ENCODE measurements around the gene FOXB1. TPM values are rescaled to one million over a fixed set of nuclear protein-coding genes. Genes with fewer than 3 reads are reported as not detected.

The FOXB1 gene
- total RNA-seq, 1 experiment from 2014 or later: not detected

GRCh38 chr15:59994526-59994887 lies 9.6 kb upstream of the FOXB1 start:
- no peak overlapping the region for H3K27ac ChIP-seq
- peaks cover 7% of the 10 kb centered on the region for H3K4me1 ChIP-seq (replicated peaks)
- H3K4me3 ChIP-seq: no peak overlapping the region
- no peak for DNase-seq (ENCODE audit: low read depth in 1 of 2, low spot score in 2 of 2)
- peaks cover 70% of the 10 kb centered on the region for H3K27me3 ChIP-seq (replicated peaks)
- H3K36me3 ChIP-seq: no peaks in the 10 kb centered on the region
- H3K9me3 ChIP-seq (replicated peaks): no peaks in the 10 kb centered on the region

- Histone ChIP-seq H3K36me3 (no peaks in the 10 kb centered on the region), H3K27ac (no peak overlapping the region), H3K27me3 (replicated peaks) (peaks cover 75% of the 10 kb centered on the region), H3K4me1 (replicated peaks) (peaks cover 9% of the 10 kb centered on the region), H3K9me3 (replicated peaks) (no peaks in the 10 kb centered on the region), H3K4me3 (no peak overlapping the region)
- no peak for DNase-seq (ENCODE audit: low read depth in 1 of 2, low spot score in 2 of 2)
Observed at GRCh38 chr15:59994888-59995557, 9.1 kb upstream of the FOXB1 start.

- H3K4me3 ChIP-seq: no peak overlapping the region
- peaks cover 76% of the 10 kb centered on the region for H3K27me3 ChIP-seq (replicated peaks)
Observed at GRCh38 chr15:59995568-59996297, 8.4 kb upstream of the FOXB1 start.

GRCh38 chr15:59996298-59997041 lies 7.6 kb upstream of the FOXB1 start:
- H3K36me3 ChIP-seq: no peaks in the 10 kb centered on the region
- peaks cover 84% of the 10 kb centered on the region for H3K27me3 ChIP-seq (replicated peaks)
- peaks cover 14% of the 10 kb centered on the region for H3K4me1 ChIP-seq (replicated peaks)
- no peaks in the 10 kb centered on the region for H3K9me3 ChIP-seq (replicated peaks)
- no peak overlapping the region for H3K27ac ChIP-seq
- H3K4me3 ChIP-seq: no peak overlapping the region; the same call in 1 of the 2 replicates
- DNase-seq (ENCODE audit: low read depth in 1 of 2, low spot score in 2 of 2): no peak

More at GRCh38 chr15:59995568-59996297, 8.4 kb upstream of the FOXB1 start:
- DNase-seq (ENCODE audit: low read depth in 1 of 2, low spot score in 2 of 2): no peak
- Histone ChIP-seq H3K9me3 (replicated peaks) (no peaks in the 10 kb centered on the region), H3K4me1 (replicated peaks) (peaks cover 14% of the 10 kb centered on the region), H3K27ac (no peak overlapping the region), H3K36me3 (no peaks in the 10 kb centered on the region)

GRCh38 chr15:59997070-59997701 lies 6.9 kb upstream of the FOXB1 start:
- Histone ChIP-seq H3K27ac (no peak overlapping the region), H3K9me3 (replicated peaks) (no peaks in the 10 kb centered on the region), H3K27me3 (replicated peaks) (peaks cover 86% of the 10 kb centered on the region), H3K4me1 (replicated peaks) (peaks cover 14% of the 10 kb centered on the region), H3K36me3 (no peaks in the 10 kb centered on the region), H3K4me3 (peak overlapping the region; percentile 24)
- DNase-seq (ENCODE audit: low read depth in 1 of 2, low spot score in 2 of 2): peak; percentile 43 to 59

- H3K27me3 ChIP-seq (replicated peaks): peaks cover 94% of the 10 kb centered on the region
- no peak overlapping the region for H3K4me3 ChIP-seq
- DNase-seq (ENCODE audit: low read depth in 1 of 2, low spot score in 2 of 2): no peak
- peaks cover 14% of the 10 kb centered on the region for H3K4me1 ChIP-seq (replicated peaks)
- H3K36me3 ChIP-seq: no peaks in the 10 kb centered on the region
- no peaks in the 10 kb centered on the region for H3K9me3 ChIP-seq (replicated peaks)
- H3K27ac ChIP-seq: no peak overlapping the region
Observed at GRCh38 chr15:59998305-59998949, 5.7 kb upstream of the FOXB1 start.

GRCh38 chr15:59998950-59999611 lies 5.0 kb upstream of the FOXB1 start:
- DNase-seq (ENCODE audit: low read depth in 1 of 2, low spot score in 2 of 2): no peak
- peaks cover 17% of the 10 kb centered on the region for H3K4me1 ChIP-seq (replicated peaks)
- H3K27ac ChIP-seq: no peak overlapping the region

GRCh38 chr15:59999612-60000112 lies 4.4 kb upstream of the FOXB1 start:
- Histone ChIP-seq H3K27ac (no peak overlapping the region), H3K4me1 (replicated peaks) (peaks cover 23% of the 10 kb centered on the region), H3K36me3 (no peaks in the 10 kb centered on the region), H3K27me3 (replicated peaks) (peaks cover 96% of the 10 kb centered on the region), H3K9me3 (replicated peaks) (no peaks in the 10 kb centered on the region), H3K4me3 (no peak overlapping the region)
- no peak for DNase-seq (ENCODE audit: low read depth in 1 of 2, low spot score in 2 of 2)

More at GRCh38 chr15:59998950-59999611, 5.0 kb upstream of the FOXB1 start:
- H3K27me3 ChIP-seq (replicated peaks): peaks cover 94% of the 10 kb centered on the region
- H3K36me3 ChIP-seq: no peaks in the 10 kb centered on the region
- no peak overlapping the region for H3K4me3 ChIP-seq
- no peaks in the 10 kb centered on the region for H3K9me3 ChIP-seq (replicated peaks)

- H3K27ac ChIP-seq: no peak overlapping the region
- no peak for DNase-seq (ENCODE audit: low read depth in 1 of 2, low spot score in 2 of 2)
Observed at GRCh38 chr15:60000113-60000823, 3.8 kb upstream of the FOXB1 start.

GRCh38 chr15:60000824-60001609 lies 3.1 kb upstream of the FOXB1 start:
- Histone ChIP-seq H3K4me1 (replicated peaks) (peaks cover 37% of the 10 kb centered on the region), H3K4me3 (no peak overlapping the region), H3K27me3 (replicated peaks) (peaks cover 97% of the 10 kb centered on the region), H3K36me3 (no peaks in the 10 kb centered on the region), H3K27ac (no peak overlapping the region), H3K9me3 (replicated peaks) (peaks cover 5% of the 10 kb centered on the region; the same call in 1 of the 2 replicates)
- no peak for DNase-seq (ENCODE audit: low read depth in 1 of 2, low spot score in 2 of 2)

More at GRCh38 chr15:60000113-60000823, 3.8 kb upstream of the FOXB1 start:
- Histone ChIP-seq H3K4me1 (replicated peaks) (peaks cover 29% of the 10 kb centered on the region), H3K4me3 (no peak overlapping the region), H3K36me3 (no peaks in the 10 kb centered on the region), H3K27me3 (replicated peaks) (peaks cover 96% of the 10 kb centered on the region), H3K9me3 (replicated peaks) (peaks cover 2% of the 10 kb centered on the region; the same call in 1 of the 2 replicates)

- Histone ChIP-seq H3K9me3 (replicated peaks) (peaks cover 5% of the 10 kb centered on the region; the same call in 1 of the 2 replicates), H3K36me3 (no peaks in the 10 kb centered on the region), H3K27ac (no peak overlapping the region), H3K27me3 (replicated peaks) (peaks cover 89% of the 10 kb centered on the region), H3K4me1 (replicated peaks) (peaks cover 37% of the 10 kb centered on the region), H3K4me3 (no peak overlapping the region)
- DNase-seq (ENCODE audit: low read depth in 1 of 2, low spot score in 2 of 2): no peak
Observed at GRCh38 chr15:60001610-60002527, 2.2 kb upstream of the FOXB1 start.

All from SJSA1 (cell line).